ENCODE results near the gene NDFIP1. TPM values are rescaled to one million over a fixed set of nuclear protein-coding genes. Genes with fewer than 3 reads are reported as not detected.
"Not testable (repeated sequence)": the region's sequence is repeated elsewhere in the genome, so short reads cannot be mapped to it uniquely, and the experiment has no call there.

The NDFIP1 gene, protein sequence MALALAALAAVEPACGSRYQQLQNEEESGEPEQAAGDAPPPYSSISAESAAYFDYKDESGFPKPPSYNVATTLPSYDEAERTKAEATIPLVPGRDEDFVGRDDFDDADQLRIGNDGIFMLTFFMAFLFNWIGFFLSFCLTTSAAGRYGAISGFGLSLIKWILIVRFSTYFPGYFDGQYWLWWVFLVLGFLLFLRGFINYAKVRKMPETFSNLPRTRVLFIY
- total RNA-seq (2014; rRNA removed; shearing (Covaris generic)): 54.8 and 83.9 TPM in 2 replicates

DNA sequence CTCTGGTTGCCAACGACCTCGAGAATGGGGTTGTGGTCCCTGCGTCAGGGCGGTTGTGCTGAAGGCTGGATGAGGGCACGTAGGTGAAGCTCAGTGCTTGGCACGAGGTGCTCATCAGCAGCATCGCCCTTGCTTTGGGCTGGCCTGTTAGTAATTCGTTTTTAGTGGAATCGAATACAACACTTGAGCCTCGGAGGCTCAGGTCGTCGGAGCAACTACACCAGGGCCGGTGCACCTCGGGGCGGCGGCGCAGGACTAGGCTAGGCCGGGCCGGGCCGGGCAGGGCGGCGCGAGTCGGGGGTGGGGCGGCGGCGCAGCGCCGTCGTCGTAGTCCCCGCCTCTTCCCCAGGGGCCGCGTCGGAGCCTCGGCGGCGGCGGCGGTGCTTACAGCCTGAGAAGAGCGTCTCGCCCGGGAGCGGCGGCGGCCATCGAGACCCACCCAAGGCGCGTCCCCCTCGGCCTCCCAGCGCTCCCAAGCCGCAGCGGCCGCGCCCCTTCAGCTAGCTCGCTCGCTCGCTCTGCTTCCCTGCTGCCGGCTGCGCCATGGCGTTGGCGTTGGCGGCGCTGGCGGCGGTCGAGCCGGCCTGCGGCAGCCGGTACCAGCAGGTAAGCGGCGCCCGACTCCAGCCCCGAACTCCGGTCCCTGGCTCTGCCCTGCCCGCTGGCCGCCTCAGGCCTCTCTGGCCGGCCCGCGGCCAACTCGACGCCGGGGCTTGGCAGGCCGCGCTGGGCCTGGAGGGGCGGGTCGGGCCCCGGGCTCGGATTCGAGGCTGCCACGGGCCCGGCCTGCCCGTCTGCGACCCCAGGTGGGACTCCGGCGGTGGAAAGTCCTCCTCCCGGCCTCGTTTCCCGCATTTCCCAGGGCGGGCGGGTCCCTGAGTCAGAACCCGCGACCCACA is at the start of gene NDFIP1:
Gene NDFIP1 (plus strand): TSS at position 348 of the 899 bp plus-strand sequence. CDS start 196 bp downstream, at position 544.
- DNase-seq (ENCODE audit: low read depth): peak; percentile 76

DNA sequence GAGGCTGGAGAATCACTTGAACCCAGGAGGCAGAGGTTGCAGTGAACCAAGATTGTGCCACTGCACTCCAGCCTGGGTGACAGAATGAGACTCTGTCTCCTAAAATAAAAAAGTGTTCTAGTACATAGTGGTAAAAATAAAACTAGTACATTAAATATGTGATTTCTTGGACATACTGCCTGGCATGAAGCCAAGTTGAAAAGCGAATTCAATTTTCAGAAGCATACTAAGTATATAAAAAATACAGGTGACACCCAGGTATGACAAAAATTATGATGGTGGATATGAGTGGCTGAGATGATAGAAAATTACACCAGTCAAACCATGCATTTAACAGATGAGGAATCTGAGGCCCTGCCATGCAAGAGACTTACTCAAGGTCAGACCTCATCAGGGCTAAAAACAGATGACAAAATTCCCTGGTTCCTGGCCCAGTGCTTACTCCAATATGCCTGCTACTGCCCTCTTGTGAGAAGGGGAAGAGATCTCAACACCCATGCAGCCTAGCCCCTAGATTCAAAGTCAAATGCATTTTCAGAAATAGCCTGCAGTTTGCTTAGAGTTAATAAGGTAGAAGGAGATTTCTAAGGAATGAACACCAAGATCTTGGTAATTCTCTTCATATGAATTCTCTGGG is 49.2 kb upstream of the NDFIP1 start:
- peak; percentile 9 for DNase-seq (ENCODE audit: low read depth)

DNA sequence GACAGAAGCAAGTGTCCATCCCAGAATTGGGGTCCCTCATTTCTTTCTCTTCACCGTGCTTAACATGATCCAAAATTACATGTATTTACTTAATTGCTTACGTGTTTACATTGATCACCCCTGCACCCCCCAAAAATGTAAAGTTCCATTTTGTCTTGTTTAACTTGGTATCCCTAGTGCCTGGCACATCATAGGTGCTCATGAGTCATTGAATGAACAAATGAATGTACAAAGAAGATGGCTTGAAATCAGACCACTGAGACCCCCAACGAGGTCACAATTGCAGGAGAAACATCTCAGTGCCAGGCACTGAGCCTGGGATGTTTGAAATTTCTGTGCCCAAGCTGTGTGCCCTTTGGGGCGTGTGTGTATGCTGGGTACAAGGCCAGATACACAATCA is 45.2 kb upstream of the NDFIP1 start:
- no peak for DNase-seq (ENCODE audit: low read depth)

DNA sequence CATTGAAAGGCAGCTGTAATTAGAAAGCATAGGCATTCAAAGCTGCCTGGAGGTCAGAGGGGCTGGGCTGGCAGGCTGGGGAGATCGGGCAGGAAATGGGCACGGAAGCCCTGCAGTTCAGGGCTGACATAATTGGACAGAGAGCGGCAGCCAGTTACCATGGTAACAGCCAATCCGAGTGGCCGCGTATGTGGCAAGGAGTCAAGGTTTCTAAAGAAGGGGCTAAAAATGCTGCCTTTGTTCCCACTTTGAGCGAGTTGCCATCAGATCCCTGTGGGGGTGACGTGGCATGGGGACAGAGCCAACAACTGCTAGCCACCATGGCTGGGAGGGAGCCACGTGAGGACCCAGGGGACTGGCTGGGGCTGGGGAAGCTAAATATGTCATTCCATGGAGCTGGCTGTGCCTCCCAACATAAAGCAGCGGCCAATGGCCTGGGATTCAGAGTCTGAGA is 44.7 kb upstream of the NDFIP1 start:
- peak; percentile 88 for DNase-seq (ENCODE audit: low read depth)

DNA sequence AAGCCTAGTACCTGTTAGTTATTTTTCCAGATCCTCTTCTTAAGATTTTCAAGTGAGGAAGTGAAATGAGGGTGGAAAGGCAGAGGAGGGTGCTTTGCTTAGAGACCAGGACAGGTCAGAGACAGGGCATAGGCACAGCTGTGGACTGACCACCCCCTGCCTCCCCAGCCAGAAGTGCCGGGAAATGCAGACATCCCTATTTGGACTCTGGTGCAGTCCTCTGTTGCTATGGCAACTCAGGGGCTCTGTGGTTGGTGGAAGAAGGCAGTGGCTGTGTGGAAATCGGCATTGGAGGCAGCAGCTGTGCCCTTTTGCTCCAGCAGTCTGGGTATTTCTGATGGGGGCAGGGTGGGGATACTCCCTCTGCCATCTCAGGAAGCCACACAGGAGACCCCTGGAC is 43.3 kb upstream of the NDFIP1 start:
- DNase-seq (ENCODE audit: low read depth): peak; percentile 26

DNA sequence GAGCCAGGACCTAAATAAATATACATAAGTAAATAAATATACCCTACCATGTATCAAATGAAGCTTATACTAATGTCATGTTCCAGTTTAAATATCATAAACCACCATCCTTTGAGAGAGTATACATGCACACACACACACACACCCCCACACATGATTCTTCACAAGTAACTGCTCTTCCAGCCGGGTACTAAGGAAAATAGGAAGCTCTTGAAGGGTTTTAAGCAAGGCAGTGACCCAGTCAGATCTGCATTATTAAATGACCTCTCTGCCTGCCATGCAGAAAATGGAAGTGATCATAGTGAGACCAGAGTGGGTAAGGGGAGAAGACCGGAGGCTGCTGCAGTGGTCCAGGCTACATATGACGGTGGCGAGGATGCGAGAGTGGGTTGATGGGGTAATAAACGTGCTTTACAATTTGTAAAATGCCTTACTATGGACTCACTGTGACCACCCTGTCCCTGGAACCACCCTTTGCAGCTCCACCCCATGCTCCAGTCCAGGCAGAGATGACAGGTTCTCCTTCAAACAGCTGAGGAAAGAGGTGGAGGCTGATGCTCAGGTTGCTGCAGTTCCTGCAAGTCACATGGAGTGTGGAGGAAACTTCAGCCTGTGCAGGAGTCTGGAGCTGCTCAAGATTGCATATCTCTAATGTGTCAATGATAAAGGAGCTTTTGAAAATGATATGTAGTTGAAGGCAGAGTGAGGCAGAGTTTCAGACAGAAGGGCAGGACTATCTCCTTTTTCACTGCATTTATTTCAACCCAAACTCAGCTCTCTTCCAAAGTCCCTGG is 38.8 kb upstream of the NDFIP1 start:
- no peak for DNase-seq (ENCODE audit: low read depth)

DNA sequence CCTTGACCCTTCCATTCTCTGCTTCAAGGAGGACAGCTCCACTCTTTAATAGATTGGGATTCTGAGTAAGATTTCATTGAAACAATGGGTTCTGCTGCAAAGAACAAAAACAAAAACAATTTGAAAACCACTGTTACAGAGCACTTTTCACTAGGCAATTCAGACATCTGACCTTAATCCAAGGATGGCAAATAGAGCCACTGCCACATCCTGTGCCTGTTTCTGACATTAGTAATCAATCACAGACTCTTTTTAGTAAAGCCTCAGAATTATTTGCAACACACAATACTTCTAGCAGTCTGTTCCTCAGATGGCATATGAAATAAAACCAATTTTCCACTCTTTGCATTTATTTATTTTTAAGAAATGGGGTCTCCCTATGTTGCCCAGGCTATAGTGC is 37.8 kb upstream of the NDFIP1 start:
- no peak for DNase-seq (ENCODE audit: low read depth)

DNA sequence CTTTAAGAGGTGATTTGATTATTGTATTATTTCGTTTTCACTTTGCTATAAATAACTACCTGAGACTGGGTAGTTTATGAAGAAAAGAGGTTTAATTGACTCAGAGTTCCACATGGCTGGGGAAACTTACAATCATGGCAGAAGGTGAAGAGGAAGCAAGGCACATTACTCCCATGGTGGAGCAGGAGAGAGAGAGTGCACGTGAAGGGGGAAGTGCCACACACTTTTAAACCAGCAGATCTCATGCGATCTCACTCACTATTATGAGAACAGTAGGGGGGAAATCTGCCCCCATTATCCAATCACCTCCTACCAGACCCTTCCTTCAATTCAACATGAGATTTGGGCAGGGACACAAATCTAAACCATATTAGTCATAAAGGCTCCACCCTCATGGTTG is 36.1 kb upstream of the NDFIP1 start:
- no peak for DNase-seq (ENCODE audit: low read depth)

DNA sequence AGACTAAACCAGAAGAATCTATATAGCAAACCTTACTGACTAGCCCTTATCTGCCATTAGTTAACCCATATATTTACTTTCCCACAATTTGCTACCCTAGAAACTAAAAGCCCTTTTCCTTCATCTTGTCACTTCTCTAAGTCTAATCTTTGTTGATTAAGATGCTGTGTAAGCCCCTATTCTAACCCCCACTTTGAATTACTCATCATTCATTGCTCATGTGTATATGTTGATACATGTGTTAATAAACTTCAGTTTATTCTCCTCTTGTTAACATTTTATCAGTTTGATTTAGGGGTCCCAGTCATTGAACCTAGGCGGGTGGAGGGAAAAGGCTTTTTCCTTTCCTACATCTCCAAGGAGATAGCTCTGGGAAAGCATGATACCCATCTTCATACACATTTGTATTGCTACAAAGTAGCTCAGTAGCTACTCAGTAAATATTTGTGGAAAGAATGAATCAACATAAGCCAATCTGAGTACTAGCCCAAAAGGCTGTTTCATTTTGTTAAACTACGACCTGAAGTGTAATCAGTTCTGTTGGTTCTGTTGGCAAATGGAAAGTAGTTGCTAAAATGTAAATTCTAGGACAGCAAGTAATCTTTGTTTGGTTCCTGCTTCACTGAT is 35.1 kb upstream of the NDFIP1 start:
- no peak for DNase-seq (ENCODE audit: low read depth)

DNA sequence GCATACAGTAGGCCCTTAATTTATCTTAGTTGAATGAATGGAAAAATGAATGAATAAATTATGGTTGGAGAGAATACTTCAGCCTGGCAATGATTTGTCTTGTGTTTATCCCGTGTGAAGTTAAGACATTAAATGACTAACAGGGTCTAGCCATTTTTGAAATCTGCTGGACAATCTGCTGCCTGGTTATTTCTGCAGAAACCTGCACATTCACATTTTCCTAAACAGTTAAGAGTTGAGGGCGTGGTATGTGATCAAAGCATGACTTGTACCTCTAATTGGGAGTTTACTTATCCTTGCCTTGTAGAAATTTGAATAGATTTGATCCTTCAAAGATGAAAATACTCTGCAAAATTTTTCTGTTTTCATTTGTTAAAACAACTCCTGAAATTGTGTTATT is 34.6 kb upstream of the NDFIP1 start:
- DNase-seq (ENCODE audit: low read depth): no peak

DNA sequence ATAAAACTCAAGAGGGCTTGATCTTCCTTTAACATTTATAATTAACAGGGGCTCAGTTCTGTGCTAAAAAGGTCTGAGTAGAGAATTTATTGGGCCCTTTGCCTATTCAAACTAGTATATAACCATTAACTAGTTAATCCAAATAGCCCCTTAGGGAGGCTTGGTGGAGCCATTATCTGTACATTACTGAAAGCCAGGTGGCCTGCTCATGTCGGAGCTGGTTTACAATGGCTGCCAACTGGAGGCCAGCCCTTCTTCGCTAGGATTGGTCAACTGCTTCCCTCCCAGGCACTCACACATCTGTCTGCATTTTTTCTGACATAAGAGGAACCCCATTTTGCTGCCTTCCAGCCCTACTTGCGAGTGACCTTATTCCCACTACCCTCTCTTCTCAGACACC is 30.4 kb upstream of the NDFIP1 start:
- DNase-seq (ENCODE audit: low read depth): no peak

DNA sequence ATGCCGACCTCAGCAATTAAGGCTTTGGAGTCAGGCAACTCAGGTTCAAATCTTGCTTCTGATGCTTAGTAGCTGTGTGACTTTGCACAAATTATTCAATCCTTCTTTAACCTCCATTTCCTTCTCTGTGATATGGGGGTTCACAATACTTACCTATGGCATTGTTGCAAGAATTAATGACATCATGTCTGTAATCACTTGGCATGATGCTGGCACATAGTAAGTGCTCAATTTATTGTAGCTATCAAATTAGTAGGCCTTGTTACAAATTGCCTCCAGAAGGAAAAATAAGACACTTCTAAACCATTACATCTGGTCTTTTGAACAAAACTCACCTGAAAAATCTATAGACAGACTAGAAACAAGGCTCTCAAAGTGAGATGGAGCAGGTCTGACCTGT is 29.9 kb upstream of the NDFIP1 start:
- no peak for DNase-seq (ENCODE audit: low read depth)

DNA sequence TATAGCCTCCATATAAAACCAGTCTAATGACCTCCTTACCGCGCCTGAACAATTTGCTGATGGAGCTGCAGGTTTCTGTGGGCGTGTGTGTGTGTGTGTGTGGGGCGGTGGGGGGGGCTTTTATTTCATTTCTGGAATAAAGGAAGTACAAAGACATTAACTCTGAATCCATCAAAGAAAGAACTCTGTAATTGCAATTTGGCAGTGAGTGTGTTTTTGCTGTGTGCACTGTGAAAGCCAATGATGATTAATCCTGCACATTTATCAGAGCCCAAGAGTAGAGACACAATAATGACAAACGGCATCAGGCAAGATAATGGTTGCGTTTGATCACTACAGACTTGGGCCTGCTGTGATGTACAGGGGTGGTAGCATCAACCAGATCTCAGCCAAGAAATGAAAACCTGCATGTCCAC is 29.3 kb upstream of the NDFIP1 start:
- DNase-seq (ENCODE audit: low read depth): no peak

DNA sequence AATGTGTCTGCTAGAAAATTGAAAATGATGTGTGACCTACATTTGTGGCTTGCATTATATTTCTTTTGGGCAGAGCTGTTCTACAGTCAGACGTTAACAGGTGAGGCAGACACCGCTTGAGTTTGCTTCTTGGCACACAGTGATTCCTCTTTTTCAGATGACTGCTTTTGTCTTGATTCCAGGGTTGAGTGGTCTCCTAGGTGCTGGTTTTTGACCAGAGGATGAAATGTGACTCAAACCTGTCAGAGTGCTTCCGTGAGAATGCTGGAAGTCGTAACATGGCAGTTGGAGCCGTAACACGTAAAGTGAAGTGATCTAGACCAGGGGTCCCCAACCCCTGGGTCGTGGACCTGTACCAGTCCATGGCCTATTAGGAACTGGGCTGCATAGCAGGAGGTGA is 28.3 kb upstream of the NDFIP1 start:
- DNase-seq (ENCODE audit: low read depth): no peak

DNA sequence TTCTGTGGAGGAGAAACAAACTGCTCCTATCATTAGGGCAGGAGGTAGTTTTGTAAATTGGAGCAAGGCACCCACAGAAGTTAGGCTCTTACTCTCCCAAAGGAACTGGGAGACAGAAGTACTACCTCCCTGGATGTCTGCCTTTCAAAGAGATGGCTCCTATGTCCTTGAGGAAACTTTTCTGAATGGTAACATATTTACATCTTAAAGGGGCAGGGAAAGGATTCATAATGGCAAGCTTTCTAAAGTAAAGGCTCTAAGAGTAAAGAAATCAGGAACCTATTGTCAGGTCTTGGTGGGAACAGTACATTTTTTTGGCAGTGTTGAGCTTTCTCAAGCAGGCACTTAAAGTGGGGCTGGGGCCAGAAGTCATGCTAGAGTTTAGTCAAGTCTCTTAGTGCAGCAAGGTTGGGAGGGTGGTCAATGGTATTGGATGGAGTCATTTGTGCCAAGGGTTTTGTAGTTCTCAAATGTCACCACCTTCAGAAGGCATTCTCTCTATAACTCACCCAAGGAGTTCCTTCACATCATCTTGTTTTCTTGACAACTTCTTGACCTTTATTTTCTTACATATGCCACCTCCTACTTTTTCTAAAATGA is 26.3 kb upstream of the NDFIP1 start:
- DNase-seq (ENCODE audit: low read depth): no peak

DNA sequence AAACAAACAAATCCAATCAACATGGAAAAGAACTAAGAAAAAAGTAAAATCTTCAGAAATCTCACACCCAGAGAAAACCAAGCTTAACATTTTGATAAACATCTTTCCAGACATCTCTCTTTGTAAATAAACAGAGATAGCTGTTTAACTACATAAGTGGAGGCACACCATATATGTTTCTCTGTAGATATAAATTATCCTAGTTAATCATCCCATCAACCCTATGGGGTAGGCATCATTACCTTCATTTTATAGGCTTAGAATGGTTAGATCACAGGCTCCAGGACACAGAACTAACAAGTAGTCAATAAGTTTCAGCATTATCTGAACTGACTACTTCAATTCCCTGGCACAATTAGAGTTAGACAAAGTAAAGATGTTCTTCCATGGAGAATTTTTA is 22.4 kb upstream of the NDFIP1 start:
- no peak for DNase-seq (ENCODE audit: low read depth)

DNA sequence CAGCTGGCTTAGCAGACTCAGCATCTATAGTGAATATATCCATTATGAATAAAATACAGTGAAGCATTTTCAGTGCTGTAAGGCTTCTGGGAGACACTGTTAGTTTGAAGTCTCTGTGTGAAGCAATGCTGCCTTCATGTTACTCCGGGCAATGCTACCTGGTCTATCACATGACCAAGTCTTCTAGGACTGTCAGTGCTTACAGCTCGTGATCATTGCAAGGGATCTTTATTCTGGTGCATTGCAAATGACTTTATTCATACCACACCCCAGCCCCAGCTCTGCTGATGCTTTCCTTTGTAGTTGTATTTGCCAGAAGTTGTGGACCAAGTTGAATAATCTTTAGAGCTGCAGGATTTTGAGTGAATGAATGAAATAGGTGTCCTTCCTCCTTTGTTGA is 21.9 kb upstream of the NDFIP1 start:
- DNase-seq (ENCODE audit: low read depth): no peak

DNA sequence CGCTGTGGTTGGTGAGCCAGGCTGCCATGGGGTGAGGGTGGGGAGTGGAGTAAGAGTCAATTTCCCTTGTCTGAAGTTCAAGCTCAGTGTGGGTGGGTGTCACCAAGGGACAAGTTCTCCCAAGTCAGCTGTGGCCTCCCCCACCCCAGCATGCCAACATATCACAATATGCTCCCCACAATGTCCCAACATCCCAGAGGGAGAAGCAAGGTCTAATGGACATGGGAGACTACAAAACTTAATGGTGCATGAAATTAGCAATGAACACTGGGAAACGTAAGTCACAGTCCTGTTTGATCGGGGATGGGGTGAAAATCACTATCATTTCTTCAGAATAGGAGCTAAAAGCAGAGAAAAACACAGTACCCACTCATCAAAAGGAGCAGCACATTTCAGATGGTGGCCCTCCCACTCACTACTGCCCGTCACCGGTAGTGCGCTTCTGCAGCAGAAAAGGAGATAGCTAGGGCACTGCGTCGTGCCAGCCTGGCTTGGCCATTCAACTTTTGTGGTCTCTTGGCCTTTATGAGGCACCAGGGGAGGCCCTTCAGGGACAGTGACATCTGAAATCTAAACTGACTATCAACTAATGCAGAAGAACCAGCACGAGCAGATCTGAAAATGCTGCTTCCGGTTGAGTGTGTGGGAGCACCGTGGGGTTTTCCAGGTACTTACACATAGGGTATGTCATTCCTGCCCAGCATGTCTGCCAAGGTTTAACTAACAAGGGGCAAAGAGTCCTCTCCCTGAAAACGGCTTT is 20.5 kb upstream of the NDFIP1 start:
- no peak for DNase-seq (ENCODE audit: low read depth)

DNA sequence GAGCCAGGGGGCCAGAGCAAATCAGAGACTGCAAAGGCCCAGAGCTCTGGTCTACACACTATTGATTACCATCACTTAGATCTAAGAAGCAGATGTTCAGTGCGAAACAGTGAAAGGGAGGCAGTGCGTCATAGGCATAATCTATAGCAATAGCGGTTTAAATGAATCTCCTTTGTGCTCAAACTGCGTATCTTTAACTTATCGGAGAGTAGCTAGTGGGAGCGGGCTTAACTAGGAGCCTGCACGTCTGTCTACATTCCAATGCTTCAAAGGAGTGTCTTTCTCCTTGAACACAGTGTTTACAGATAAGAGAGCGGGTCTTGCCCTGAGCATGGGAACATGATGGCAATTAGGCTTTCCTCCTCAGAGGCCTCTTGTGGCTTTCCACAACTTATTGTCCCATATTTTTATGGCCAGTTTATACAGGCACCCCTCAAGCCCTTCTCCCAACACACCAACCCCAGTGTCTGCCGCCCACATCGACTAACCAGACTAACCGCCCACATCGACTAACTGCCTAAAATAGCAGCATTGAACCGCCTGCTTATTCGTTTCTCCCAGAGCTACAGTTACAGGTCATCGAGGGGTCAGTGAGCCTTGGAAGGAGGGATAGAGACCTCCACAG is 19.6 kb upstream of the NDFIP1 start:
- DNase-seq (ENCODE audit: low read depth): not testable (repeated sequence)

DNA sequence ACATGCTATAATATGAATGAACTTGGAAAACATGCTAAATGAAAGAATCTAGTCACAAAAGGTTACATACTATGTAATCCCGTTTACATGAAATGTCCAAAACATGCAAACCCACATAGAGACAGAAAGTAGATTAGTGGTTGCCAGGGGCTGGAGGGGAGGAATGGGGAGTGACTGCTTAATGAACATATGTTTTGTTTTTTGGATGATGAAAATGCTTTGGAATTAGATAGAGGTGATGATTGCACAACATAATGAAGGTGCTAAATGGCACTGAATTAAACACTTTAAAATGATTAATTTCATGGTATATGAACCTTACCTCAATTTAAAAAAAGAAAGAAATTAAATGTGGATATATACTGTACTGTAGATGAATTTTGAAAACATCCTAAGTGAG is 17.6 kb upstream of the NDFIP1 start:
- no peak for DNase-seq (ENCODE audit: low read depth)
